ENCODE measurements around the gene EXT2.
A peak's percentile ranks its signal among the peaks of the same experiment; 100 is the strongest.

The EXT2 gene

GRCh38 chr11:44083433-44083832 lies 12.0 kb upstream of the EXT2 start:
- no peak overlapping the region for H3K4me3 ChIP-seq (ENCODE audit: low read depth, low read length)
- no peak for DNase-seq (ENCODE audit: low read depth)
- TF ChIP-seq, protein P1, sequence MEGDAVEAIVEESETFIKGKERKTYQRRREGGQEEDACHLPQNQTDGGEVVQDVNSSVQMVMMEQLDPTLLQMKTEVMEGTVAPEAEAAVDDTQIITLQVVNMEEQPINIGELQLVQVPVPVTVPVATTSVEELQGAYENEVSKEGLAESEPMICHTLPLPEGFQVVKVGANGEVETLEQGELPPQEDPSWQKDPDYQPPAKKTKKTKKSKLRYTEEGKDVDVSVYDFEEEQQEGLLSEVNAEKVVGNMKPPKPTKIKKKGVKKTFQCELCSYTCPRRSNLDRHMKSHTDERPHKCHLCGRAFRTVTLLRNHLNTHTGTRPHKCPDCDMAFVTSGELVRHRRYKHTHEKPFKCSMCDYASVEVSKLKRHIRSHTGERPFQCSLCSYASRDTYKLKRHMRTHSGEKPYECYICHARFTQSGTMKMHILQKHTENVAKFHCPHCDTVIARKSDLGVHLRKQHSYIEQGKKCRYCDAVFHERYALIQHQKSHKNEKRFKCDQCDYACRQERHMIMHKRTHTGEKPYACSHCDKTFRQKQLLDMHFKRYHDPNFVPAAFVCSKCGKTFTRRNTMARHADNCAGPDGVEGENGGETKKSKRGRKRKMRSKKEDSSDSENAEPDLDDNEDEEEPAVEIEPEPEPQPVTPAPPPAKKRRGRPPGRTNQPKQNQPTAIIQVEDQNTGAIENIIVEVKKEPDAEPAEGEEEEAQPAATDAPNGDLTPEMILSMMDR (IDR thresholded peaks at IDR 0.05; ENCODE audit: low read depth, low read length, missing control alignments) = no peak

GRCh38 chr11:44083906-44084305 lies 11.6 kb upstream of the EXT2 start:
- TF ChIP-seq, protein P1 (IDR thresholded peaks at IDR 0.05; ENCODE audit: low read depth, low read length, missing control alignments) = no peak
- H3K4me3 ChIP-seq (ENCODE audit: low read depth, low read length) = no peak overlapping the region
- DNase-seq (ENCODE audit: low read depth) = no peak

DNA sequence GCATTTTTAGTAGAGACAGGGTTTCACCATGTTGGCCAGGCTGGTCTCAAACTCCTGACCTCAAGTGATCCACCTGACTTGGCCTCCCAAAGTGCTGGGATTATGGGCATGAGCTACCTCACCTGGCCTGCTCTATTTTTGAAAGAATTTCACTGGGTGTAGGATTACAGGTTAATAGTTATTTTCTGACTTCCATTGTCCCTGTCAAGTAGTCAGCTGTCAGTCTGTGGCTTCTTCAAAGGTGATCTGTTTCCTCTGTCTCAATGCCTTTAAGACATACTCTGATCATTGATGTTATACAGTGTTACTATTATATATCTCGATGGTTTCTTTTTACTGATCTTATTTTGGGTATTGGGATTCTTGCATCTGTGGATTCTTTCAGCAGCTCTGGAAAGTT lies 10.1 kb upstream of the EXT2 start:
- TF ChIP-seq, protein P1 (IDR thresholded peaks at IDR 0.05; ENCODE audit: low read depth, low read length, missing control alignments) = no peak
- DNase-seq (ENCODE audit: low read depth) = no peak
- H3K4me3 ChIP-seq (ENCODE audit: low read depth, low read length) = no peak overlapping the region

DNA sequence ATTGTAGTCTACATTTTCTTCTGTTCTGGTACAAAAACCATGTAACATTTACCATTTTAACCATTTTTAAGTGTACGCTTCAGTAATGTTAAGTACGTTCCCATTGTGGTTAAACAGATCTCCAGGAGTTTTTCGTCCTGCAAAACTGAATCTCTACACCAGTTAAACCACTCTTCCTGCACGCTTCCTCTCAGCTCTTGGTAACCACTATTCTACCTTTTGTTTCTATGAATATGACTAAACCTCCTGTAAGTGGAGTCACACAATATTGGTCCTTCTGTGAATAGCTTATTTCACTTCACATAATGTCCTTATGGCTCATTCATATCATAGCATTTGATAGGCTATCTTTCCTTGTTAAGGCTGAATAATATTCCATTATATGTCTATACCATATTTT lies 7.1 kb upstream of the EXT2 start:
- no peak for DNase-seq (ENCODE audit: low read depth)
- TF ChIP-seq, protein P1 (IDR thresholded peaks at IDR 0.05; ENCODE audit: low read depth, low read length, missing control alignments) = no peak
- no peak overlapping the region for H3K4me3 ChIP-seq (ENCODE audit: low read depth, low read length)

- no peak for DNase-seq (ENCODE audit: low read depth)
- H3K4me3 ChIP-seq (ENCODE audit: low read depth, low read length) = no peak overlapping the region
- TF ChIP-seq, protein P1 (IDR thresholded peaks at IDR 0.05; ENCODE audit: low read depth, low read length, missing control alignments) = no peak
Observed at GRCh38 chr11:44088871-44089270, 6.6 kb upstream of the EXT2 start.

- DNase-seq (ENCODE audit: low read depth) = no peak
- no peak overlapping the region for H3K4me3 ChIP-seq (ENCODE audit: low read depth, low read length)
- TF ChIP-seq, protein P1 (IDR thresholded peaks at IDR 0.05; ENCODE audit: low read depth, low read length, missing control alignments) = no peak
Observed at GRCh38 chr11:44090539-44090938, 4.9 kb upstream of the EXT2 start.

DNA sequence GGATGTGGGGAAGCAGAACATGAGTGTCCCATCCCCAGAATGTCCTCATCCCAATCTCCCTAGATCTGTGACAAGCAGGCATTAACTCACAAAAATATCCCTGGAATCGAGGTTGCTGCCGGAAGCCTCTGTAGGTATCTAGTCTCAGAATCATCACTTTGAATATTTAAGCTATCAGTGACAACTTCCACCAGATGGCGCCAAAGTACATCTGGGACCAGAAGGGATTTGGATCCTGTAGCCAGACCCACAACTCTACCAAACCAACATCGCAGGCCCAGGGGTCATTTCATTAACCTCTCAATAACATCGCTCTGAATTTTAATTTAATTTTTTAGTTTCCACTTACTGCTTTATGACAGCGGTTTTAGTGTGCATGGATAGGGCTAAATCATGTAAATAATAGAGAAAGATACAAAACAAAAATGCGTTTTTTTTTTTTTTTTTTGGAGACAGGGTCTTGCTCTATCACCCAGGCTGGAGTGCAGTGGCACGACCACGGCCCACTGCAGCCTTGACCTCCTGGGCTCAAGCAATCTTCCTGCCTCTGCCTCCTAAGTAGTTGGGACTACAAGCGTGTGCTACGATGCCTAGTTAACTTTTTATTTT lies 1.1 kb upstream of the EXT2 start:
- TF ChIP-seq, protein P1 (IDR thresholded peaks at IDR 0.05; ENCODE audit: low read depth, low read length, missing control alignments) = peak; percentile 76
- no peak overlapping the region for H3K4me3 ChIP-seq (ENCODE audit: low read depth, low read length)
- peak; percentile 58 for DNase-seq (ENCODE audit: low read depth)

Data from GM12864 (cell line).